NB4 (cell line): ENCODE measurements around the gene MNS1.

ENCODE experiments used
- CTCF ChIP-seq: IDR thresholded peaks from one replicate; pipeline ENCODE4 v1.5.1; 2012; ENCODE audit warnings: low read depth, low read length
- MAX ChIP-seq: IDR thresholded peaks from 2 replicates; pipeline ENCODE4 v1.6.1; 2011; ENCODE audit warnings: low read depth, low read length
- MYC ChIP-seq: IDR thresholded peaks from 2 replicates; pipeline ENCODE4 v1.6.1; 2011; ENCODE audit warnings: low read depth, low read length
- POLR2A ChIP-seq: IDR thresholded peaks from 2 replicates; pipeline ENCODE4 v1.6.1; 2011; ENCODE audit warnings: mild to moderate bottlenecking; ENCODE audit not compliant: insufficient read length; ENCODE audit errors: extremely low read depth

GRCh38 chr15:56496635-56497034 is 31.7 kb upstream of the MNS1 start:
- peak; percentile 45 for TF ChIP-seq CTCF
- TF ChIP-seq MYC: no peak
- TF ChIP-seq MAX: no peak
- TF ChIP-seq POLR2A: no peak
